Bladder microvascular endothelial cell (primary cell): ENCODE measurements around the gene GSTM4. TPM values are rescaled to one million over a fixed set of nuclear protein-coding genes. Genes with fewer than 3 reads are reported as not detected.

Experiments
- total RNA-seq: library from RNA; depleted of rRNA; stranded (reverse); fragments of >200 nt; gene quantifications from 2 replicates; pipeline ENCODE4 v1.2.3, GENCODE V29; 2014

GSTM4 gene
- 1.3 and 3.8 TPM in 2 replicates for total RNA-seq

GRCh38 chr1:109655615-109656519, at the start of gene GSTM4:
TSS of gene GSTM4 (plus strand) at chr1:109656099. CDS start at chr1:109656390, 291 bp downstream.

DNA sequence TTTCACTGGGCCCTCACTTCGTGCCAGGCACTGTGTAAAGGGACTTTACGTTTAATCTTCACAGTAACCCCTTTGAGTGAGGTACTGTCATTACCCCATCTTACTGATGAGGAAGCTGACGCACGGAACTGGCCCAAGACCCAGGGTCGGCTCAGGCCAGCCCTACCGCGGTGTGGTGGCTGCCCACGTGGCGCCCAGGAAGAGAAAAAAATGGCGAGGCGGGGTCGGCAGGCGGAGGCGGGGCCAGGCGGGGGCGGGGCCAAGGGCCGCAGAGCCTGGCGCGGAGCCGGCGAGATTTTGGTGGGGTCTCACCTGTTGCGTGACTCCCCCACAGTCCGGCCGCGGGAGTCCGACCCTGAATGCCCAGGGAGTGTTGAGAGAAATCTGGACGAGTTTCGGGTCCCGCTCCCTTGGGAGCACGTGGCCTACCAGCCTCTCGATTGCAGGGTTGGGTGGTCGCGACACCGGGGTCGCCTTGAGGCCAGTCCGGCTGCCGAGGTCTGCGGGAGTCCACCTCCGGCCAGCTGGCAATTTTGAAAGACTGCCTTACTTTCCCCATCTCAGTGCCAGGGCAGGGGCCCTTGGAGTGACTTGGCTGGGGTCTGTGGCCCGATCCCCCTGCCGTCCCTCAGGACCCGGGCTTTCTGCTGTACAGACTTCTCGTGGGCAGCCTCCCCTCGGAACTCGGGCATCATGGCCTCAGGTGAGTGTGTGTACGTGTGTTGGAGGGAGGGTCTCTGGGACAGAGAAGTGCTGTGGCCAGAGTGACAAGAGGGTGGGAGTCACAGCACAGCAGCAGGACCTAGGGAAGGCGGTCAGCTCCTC, 36.1 kb upstream of the GSTM4 start, which contains the start of the genes AMPD2 and GNAT2:
TSS of gene AMPD2 (plus strand) at position 262 of the 825 bp plus-strand sequence. CDS start 1,339 bp downstream, outside the sequence.
TSS of gene GNAT2 (minus strand) at position 41 of the 825 bp plus-strand sequence. CDS start 6,746 bp downstream, outside the sequence.

DNA sequence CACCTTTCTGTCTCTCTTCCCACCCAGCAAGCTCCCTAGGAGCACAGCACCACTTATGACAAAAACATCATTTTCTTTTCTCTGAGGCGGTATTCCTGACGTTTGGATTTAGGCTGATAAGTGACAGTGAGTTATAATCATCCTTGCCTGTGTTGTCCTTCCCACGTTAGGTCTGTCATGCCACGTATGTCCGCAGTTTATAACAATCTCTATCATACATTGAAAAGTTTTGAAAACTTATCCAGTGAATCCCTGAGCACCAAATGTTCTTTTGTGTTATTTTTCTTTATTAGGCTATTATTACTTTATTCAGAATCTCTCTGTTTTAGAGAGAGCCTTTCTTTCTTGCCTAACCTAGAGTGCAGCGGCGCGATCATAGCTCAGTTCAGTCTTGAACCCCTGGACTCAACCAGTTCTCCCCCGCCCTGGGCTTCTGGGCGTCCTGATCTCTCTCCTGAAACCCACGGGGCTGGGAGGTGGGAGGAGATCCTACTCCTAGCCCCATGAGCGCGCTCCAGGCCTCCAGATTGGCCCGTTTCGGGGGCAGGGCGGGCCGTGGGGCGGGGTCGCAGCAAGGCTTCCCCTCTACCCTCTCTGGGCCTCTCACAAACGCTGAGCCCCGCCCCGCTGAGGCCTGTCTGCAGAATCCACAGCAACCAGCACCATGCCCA, 11.7 kb downstream of the GSTM4 start, which contains the start of gene GSTM2:
TSS of gene GSTM2 (plus strand) at position 606 of the 671 bp plus-strand sequence. CDS start at position 665, 59 bp downstream.

DNA sequence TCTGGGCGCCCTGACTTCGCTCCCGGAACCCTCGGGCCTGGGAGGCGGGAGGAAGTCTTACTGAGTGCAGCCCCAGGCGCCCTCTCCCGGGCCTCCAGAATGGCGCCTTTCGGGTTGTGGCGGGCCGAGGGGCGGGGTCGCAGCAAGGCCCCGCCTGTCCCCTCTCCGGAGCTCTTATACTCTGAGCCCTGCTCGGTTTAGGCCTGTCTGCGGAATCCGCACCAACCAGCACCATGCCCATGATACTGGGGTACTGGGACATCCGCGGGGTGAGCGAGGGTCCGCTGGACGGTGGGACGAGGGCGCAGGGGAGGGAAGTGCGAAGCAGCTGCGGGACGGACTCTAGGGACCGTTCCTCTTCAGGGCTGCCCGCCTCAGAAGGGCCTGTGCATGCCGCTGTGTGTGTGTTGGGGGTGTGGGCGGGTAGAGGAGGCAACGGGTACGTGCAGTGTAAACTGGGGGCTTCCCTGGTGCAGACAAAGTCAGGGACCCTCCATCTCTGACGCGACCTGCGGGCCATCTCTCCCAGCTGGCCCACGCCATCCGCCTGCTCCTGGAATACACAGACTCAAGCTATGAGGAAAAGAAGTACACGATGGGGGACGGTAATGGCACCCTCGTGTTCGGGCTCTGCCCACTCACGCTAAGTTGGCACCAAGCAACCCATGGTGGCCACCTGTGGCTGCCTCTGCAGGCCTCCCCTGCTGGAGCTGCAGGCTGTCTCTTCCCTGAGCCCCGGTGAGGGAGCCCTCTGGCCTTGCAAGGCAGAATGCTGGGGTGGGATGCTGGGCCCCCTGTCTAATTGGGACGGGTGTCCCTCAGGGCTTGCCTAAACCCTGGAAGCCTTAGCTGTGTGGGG, 32.0 kb downstream of the GSTM4 start, which contains the start of gene GSTM1:
TSS of gene GSTM1 (plus strand) at position 177 of the 859 bp plus-strand sequence. CDS start at position 234, 57 bp downstream.

Other genes starting within 250 kb of the GSTM4 start
- 36.8 and 48.5 TPM in 2 replicates for gene PSMA5, start 229.7 kb upstream of the GSTM4 start, total RNA-seq
- gene SYPL2, start 189.6 kb upstream of the GSTM4 start, total RNA-seq, result 0.13 TPM in 1 of 2 replicates, not detected in the other
- 0.49 and 1.2 TPM in 2 replicates for gene ATXN7L2, start 172.2 kb upstream of the GSTM4 start, total RNA-seq
- 2.8 and 7.0 TPM in 2 replicates for gene CYB561D1, start 162.0 kb upstream of the GSTM4 start, total RNA-seq
- 0.16 and 3.0 TPM in 2 replicates for gene AMIGO1, start 146.4 kb upstream of the GSTM4 start, total RNA-seq
- under 0.01 TPM in 1 of 2 replicates, not detected in the other for gene GPR61, start 116.2 kb upstream of the GSTM4 start, total RNA-seq
- 11.5 and 18.3 TPM in 2 replicates for gene GNAI3, start 107.5 kb upstream of the GSTM4 start, total RNA-seq
- gene GNAT2, start 36.5 kb upstream of the GSTM4 start, total RNA-seq, result 0.31 and 0.49 TPM in 2 replicates
- gene AMPD2, start 36.3 kb upstream of the GSTM4 start, total RNA-seq, result 28.2 and 46.6 TPM in 2 replicates
- 0.97 and 3.7 TPM in 2 replicates for gene GSTM2, start 12.0 kb downstream of the GSTM4 start, total RNA-seq
- not detected in 2 replicates for gene GSTM1, start 31.7 kb downstream of the GSTM4 start, total RNA-seq
- not detected in 2 replicates for gene GSTM5, start 56.2 kb downstream of the GSTM4 start, total RNA-seq
- gene GSTM3, start 84.9 kb downstream of the GSTM4 start, total RNA-seq, result 16.8 and 27.5 TPM in 2 replicates
- gene EPS8L3, start 107.8 kb downstream of the GSTM4 start, total RNA-seq, result not detected in 2 replicates